Measurements from ENCODE around the gene TSC2. TPM values are rescaled to one million over a fixed set of nuclear protein-coding genes. Genes with fewer than 3 reads are reported as not detected.

TSC2 gene
- total RNA-seq, 2 donors from 2014 or later, result 86.3 to 168 TPM

GRCh38 chr16:2056681-2057407 lies 9.1 kb downstream of the TSC2 start:
- DNase-seq (ENCODE audit: low spot score), result no peak
- TF ChIP-seq CTCF (IDR thresholded peaks at IDR 0.05) (no peak), POLR2A (IDR thresholded peaks at IDR 0.05) (no peak), POLR2AphosphoS5 (IDR thresholded peaks at IDR 0.05) (no peak)
- peaks cover 0 to 2% of the 10 kb centered on the region in 2 donors for H3K36me3 ChIP-seq
- 74% methylated on average over 19 of the region's 19 CpGs for WGBS
- H3K4me1 ChIP-seq (replicated peaks), result no peaks in the 10 kb centered on the region
- no peak overlapping the region for H3K4me3 ChIP-seq
- H3K27me3 ChIP-seq (replicated peaks; ENCODE audit: insufficient read depth), result no peaks in the 10 kb centered on the region
- intact Hi-C loops (cut with DNase I), result no loop called here
- no peak overlapping the region for H3K27ac ChIP-seq
- no peaks in the 10 kb centered on the region for H3K9me3 ChIP-seq

- intact Hi-C loops (cut with DNase I), result no loop called here
- TF ChIP-seq POLR2A (IDR thresholded peaks at IDR 0.05) (no peak), POLR2AphosphoS5 (IDR thresholded peaks at IDR 0.05) (no peak), CTCF (IDR thresholded peaks at IDR 0.05) (no peak)
- Histone ChIP-seq H3K9me3 (no peaks in the 10 kb centered on the region), H3K27me3 (replicated peaks; ENCODE audit: insufficient read depth) (no peaks in the 10 kb centered on the region), H3K4me1 (replicated peaks) (no peaks in the 10 kb centered on the region), H3K4me3 (no peak overlapping the region), H3K27ac (no peak overlapping the region), H3K36me3 (peaks cover under 1 to 3% of the 10 kb centered on the region in 2 donors)
- WGBS, result 96% methylated on average over 10 of the region's 10 CpGs
- no peak for DNase-seq (ENCODE audit: low spot score)
Observed at GRCh38 chr16:2057438-2057837, 9.7 kb downstream of the TSC2 start.

- WGBS, result 70% methylated on average over 13 of the region's 13 CpGs
- Histone ChIP-seq H3K27ac (no peak overlapping the region), H3K27me3 (replicated peaks; ENCODE audit: insufficient read depth) (no peaks in the 10 kb centered on the region), H3K4me3 (no peak overlapping the region), H3K36me3 (peaks cover 6 to 12% of the 10 kb centered on the region in 2 donors), H3K9me3 (no peaks in the 10 kb centered on the region), H3K4me1 (replicated peaks) (no peaks in the 10 kb centered on the region)
- no peak for TF ChIP-seq POLR2AphosphoS5 (IDR thresholded peaks at IDR 0.05)
- no peak for TF ChIP-seq CTCF (IDR thresholded peaks at IDR 0.05)
- no peak for TF ChIP-seq POLR2A (IDR thresholded peaks at IDR 0.05)
- intact Hi-C loops (cut with DNase I), result no loop called here
- DNase-seq (ENCODE audit: low spot score), result no peak
Observed at GRCh38 chr16:2058420-2058819, 10.6 kb downstream of the TSC2 start.

- 95% methylated on average over 10 of the region's 10 CpGs for WGBS
- no peak overlapping the region for H3K27ac ChIP-seq
- H3K4me1 ChIP-seq (replicated peaks), result no peaks in the 10 kb centered on the region
- no peaks in the 10 kb centered on the region for H3K27me3 ChIP-seq (replicated peaks; ENCODE audit: insufficient read depth)
- DNase-seq (ENCODE audit: low spot score), result no peak
- H3K36me3 ChIP-seq, result peaks cover 6 to 12% of the 10 kb centered on the region in 2 donors
- no peaks in the 10 kb centered on the region for H3K9me3 ChIP-seq
- H3K4me3 ChIP-seq, result no peak overlapping the region
- intact Hi-C loops (cut with DNase I), result no loop called here
- TF ChIP-seq CTCF (IDR thresholded peaks at IDR 0.05), result no peak
- no peak for TF ChIP-seq POLR2AphosphoS5 (IDR thresholded peaks at IDR 0.05)
- no peak for TF ChIP-seq POLR2A (IDR thresholded peaks at IDR 0.05)
Observed at GRCh38 chr16:2058872-2059271, 11.1 kb downstream of the TSC2 start.

GRCh38 chr16:2060346-2060745 lies 12.6 kb downstream of the TSC2 start:
- no peaks in the 10 kb centered on the region for H3K4me1 ChIP-seq (replicated peaks)
- no peak overlapping the region for H3K27ac ChIP-seq
- H3K4me3 ChIP-seq, result no peak overlapping the region
- H3K27me3 ChIP-seq (replicated peaks; ENCODE audit: insufficient read depth), result no peaks in the 10 kb centered on the region
- DNase-seq (ENCODE audit: low spot score), result no peak
- WGBS, result 88% methylated on average over 16 of the region's 17 CpGs
- intact Hi-C loops (cut with DNase I), result no loop called here
- H3K9me3 ChIP-seq, result no peaks in the 10 kb centered on the region
- peaks cover 6 to 12% of the 10 kb centered on the region in 2 donors for H3K36me3 ChIP-seq
- no peak for TF ChIP-seq CTCF (IDR thresholded peaks at IDR 0.05)
- TF ChIP-seq POLR2A (IDR thresholded peaks at IDR 0.05), result no peak
- TF ChIP-seq POLR2AphosphoS5 (IDR thresholded peaks at IDR 0.05), result no peak
